Heart left ventricle (tissue), 13 donors: ENCODE measurements around the gene CYTH1.

Source experiments
- POLR2A ChIP-seq, 2 donors: fragments of 450-650 bp; IDR thresholded peaks; one replicate each; pipeline ENCODE4 v1.6.1; 2017; ENCODE audit warnings: antibody characterized with exemption in 2 of 2, mild to moderate bottlenecking in 2 of 2, moderate library complexity in 2 of 2
- TF ChIP-seq, protein P1 (sequence below), 12 donors: fragments of 200-600 bp; sonication (generic) in 4 of 12; IDR thresholded peaks; one replicate each; pipeline versions ENCODE4 v1.5.0 to v1.8.0; 2018 to 2022; ENCODE audit warnings: antibody characterized with exemption in 12 of 12, mild to moderate bottlenecking in 5 of 12
- donor health status: ischemic (EF 13 %, LVEDD 7.1; RV severe dilation, severe dysfunction).
- donor health status: DM: no; HTN: yes; CAD: no.
- donor health status: DM: no; HTN: no; CAD: no.
- donor health status: ischemic (EF 25% LVEDD 6.9; RV normal size, moderate dysfunction).
- donor health status: ischemic (EF 25% LVEDD 5.7; RV mildly dilated, moderate dysfunction).
- donor health status: ischemic (EF 35%, LVEDD 5.7; RV mildly dilated, moderate dysfunction).
- donor health status: nonischemic (EF 11% LVEDD 7.7; RV severe dilation, severe dysfunction).
- donor health status: DM: yes; HTN: yes; CAD: no.
- donor health status: PGD.
- donor health status: ischemic (EF 29% LVEDD 5.4; RV normal size, mild dysfunction).
- donor health status: nonischemic (EF 23%, LVEDD 6.1; RV moderate dilation, normal function).

DNA sequence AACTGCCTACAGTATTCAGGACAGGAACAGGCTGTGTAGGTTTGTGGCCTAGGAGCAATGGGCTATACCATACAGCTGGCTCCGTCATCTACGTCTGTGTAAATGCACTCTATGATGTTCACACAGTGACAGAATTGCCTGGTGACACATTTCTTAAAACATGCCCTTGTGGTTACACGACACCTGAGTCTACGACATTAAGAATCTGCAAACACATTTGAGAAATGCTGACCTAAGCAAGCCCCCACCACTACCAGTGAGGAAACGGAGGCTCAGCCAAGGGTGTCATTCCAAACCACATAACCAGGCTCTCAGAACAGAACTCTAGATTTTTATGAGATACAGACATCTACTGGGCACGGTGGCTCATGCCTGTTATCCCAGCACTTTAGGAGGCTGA is 35.0 kb upstream of the CYTH1 start:
- TF ChIP-seq, protein P1, sequence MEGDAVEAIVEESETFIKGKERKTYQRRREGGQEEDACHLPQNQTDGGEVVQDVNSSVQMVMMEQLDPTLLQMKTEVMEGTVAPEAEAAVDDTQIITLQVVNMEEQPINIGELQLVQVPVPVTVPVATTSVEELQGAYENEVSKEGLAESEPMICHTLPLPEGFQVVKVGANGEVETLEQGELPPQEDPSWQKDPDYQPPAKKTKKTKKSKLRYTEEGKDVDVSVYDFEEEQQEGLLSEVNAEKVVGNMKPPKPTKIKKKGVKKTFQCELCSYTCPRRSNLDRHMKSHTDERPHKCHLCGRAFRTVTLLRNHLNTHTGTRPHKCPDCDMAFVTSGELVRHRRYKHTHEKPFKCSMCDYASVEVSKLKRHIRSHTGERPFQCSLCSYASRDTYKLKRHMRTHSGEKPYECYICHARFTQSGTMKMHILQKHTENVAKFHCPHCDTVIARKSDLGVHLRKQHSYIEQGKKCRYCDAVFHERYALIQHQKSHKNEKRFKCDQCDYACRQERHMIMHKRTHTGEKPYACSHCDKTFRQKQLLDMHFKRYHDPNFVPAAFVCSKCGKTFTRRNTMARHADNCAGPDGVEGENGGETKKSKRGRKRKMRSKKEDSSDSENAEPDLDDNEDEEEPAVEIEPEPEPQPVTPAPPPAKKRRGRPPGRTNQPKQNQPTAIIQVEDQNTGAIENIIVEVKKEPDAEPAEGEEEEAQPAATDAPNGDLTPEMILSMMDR (IDR thresholded peaks at IDR 0.05) = no peak
- TF ChIP-seq POLR2A (IDR thresholded peaks at IDR 0.05) = no peak
